K562 (cell line): Measurements from ENCODE around the gene ACYP2.

Source experiments
- BRCA1 ChIP-seq, 2 experiments: fragments of 450-650 bp in 1 of 2; sonication (generic) in 1 of 2; formaldehyde crosslinking in 1 of 2; IDR thresholded peaks; 2 replicates each; pipeline versions ENCODE4 v1.5.0 to v1.6.1; 2017 to 2020; ENCODE audit warnings: mild to moderate bottlenecking in 1 of 2, missing genetic modification reagents in 1 of 2
- CBX2 ChIP-seq: fragments of 200-600 bp; sonication (generic); IDR thresholded peaks from one replicate; pipeline ENCODE4 v1.6.1; 2012; ENCODE audit warnings: mild to moderate bottlenecking, low read length, inconsistent platforms; ENCODE audit not compliant: insufficient read depth, poor library complexity, severe bottlenecking
- CBX5 ChIP-seq: IDR thresholded peaks from 2 replicates; pipeline ENCODE4 v1.6.1; 2014; ENCODE audit warnings: low read depth, borderline replicate concordance
- ESRRA ChIP-seq: fragments of 450-650 bp; IDR thresholded peaks from 2 replicates; pipeline ENCODE4 v1.6.1; 2014; ENCODE audit warnings: low read depth, mild to moderate bottlenecking, moderate library complexity, borderline replicate concordance
- ETV6 ChIP-seq, 3 experiments: fragments of 150-350 bp in 1 of 3; sonication (generic) in 1 of 3; formaldehyde crosslinking in 1 of 3; IDR thresholded peaks; 2 replicates each; pipeline versions ENCODE4 v1.6.1 to v1.8.0; 2014 to 2022; ENCODE audit warnings: borderline replicate concordance in 2 of 3, low read depth in 2 of 3, antibody characterized with exemption in 1 of 3, low read length in 1 of 3, mild to moderate bottlenecking in 1 of 3, missing genetic modification reagents in 1 of 3
- HDAC2 ChIP-seq: fragments of 450-650 bp; IDR thresholded peaks from 2 replicates; pipeline ENCODE4 v1.6.1; 2016; ENCODE audit warnings: mild to moderate bottlenecking
- NFYB ChIP-seq: IDR thresholded peaks from 2 replicates; pipeline ENCODE4 v1.6.1; 2011; ENCODE audit warnings: mild to moderate bottlenecking, moderate library complexity; ENCODE audit not compliant: insufficient read length; ENCODE audit errors: extremely low read depth
- POLR2A ChIP-seq: fragments of 450-650 bp; conservative IDR thresholded peaks from 2 replicates; pipeline ENCODE4 v1.6.1; 2016
- SAFB2 ChIP-seq: fragments of 200-400 bp; formaldehyde crosslinking; IDR thresholded peaks from 2 replicates; pipeline ENCODE4 v1.6.1; 2018; ENCODE audit warnings: borderline replicate concordance, low read length, low read depth, moderate library complexity; ENCODE audit not compliant: severe bottlenecking
- TF ChIP-seq, protein P1 (sequence below): fragments of 450-650 bp; IDR thresholded peaks from 2 replicates; pipeline ENCODE4 v1.6.1; 2016; ENCODE audit warnings: borderline replicate concordance
- TF ChIP-seq, protein P2 (sequence below), 3 experiments: IDR thresholded peaks in 2 of 3; conservative IDR thresholded peaks in 1 of 3; 2 replicates each; pipeline ENCODE4 v1.5.1; 2011 to 2012; ENCODE audit warnings: low read length in 3 of 3, mild to moderate bottlenecking in 3 of 3, control low read depth in 2 of 3, improper control_type of control experiment in 1 of 3, inconsistent platforms in 1 of 3, low read depth in 1 of 3, mixed read lengths in 1 of 3, moderate library complexity in 1 of 3; ENCODE audit not compliant: insufficient read depth in 2 of 3
- TF ChIP-seq, protein P3 (sequence below), 2 experiments: fragments of 450-650 bp in 1 of 2; IDR thresholded peaks; 2 replicates each; pipeline ENCODE4 v1.6.1; 2011 to 2017; ENCODE audit warnings: low read depth in 2 of 2, antibody characterized with exemption in 1 of 2, borderline replicate concordance in 1 of 2, low read length in 1 of 2, mild to moderate bottlenecking in 1 of 2, mixed read lengths in 1 of 2; ENCODE audit not compliant: control insufficient read depth in 1 of 2

DNA sequence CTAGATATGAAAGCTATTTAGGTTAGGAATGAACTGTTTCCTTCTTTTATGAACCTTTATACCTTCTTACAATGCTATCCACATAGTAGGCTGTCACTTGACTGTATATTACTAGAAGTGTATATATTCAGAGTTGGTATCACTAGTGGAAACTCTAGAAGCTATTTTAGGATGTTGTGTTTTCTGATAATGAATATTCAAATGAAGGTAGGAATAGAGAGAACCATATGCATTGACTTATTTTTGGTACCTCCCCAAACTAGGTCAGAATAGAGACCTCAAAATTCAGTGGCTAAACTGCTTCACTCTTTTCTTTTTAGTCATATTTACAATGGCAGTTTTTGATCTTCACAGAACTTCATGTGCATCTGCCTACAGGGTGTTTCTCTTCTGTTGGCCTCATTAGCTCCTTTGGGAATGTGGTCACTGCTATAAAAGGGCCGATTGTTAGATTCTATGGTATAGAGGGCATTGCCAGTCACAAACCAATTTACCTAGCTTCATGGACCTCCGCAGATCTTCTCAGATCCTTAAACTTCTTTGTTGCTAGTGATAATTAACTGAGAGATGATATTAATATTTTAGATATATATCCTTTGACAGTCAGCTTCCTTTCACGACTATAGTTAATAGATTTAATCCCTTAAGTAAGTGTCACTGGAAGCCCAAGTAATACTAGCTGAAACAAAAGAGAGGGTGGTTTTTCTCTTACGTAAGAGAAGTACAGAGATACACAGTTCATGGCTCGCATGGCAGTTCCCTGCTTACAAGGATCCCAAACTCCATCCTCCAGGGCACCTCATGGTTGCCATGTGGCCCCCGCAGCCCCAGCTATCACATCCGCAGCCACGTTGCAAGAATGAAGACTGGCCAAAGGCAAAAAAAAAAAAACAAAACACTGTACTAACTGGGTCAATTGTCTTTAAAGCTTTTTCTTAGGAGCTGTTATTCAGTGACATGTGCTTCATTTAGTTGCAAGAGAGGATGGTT is 79.6 kb downstream of the ACYP2 start:
- TF ChIP-seq POLR2A (no peak), CBX2 (no peak), NFYB (no peak), ESRRA (no peak), SAFB2 (no peak), CBX5 (no peak), HDAC2 (no peak), BRCA1 (IDR thresholded peaks at IDR 0.05) (no peak), BRCA1 (CRISPR knock-in tag; IDR thresholded peaks at IDR 0.05) (no peak), ETV6 (IDR thresholded peaks at IDR 0.05; ENCODE audit: borderline replicate concordance in 1 of 2, low read depth in 2 of 2, low read length in 1 of 2) (no peak), ETV6 (CRISPR knock-in tag; IDR thresholded peaks at IDR 0.05; ENCODE audit: borderline replicate concordance) (no peak)
- TF ChIP-seq, protein P1, sequence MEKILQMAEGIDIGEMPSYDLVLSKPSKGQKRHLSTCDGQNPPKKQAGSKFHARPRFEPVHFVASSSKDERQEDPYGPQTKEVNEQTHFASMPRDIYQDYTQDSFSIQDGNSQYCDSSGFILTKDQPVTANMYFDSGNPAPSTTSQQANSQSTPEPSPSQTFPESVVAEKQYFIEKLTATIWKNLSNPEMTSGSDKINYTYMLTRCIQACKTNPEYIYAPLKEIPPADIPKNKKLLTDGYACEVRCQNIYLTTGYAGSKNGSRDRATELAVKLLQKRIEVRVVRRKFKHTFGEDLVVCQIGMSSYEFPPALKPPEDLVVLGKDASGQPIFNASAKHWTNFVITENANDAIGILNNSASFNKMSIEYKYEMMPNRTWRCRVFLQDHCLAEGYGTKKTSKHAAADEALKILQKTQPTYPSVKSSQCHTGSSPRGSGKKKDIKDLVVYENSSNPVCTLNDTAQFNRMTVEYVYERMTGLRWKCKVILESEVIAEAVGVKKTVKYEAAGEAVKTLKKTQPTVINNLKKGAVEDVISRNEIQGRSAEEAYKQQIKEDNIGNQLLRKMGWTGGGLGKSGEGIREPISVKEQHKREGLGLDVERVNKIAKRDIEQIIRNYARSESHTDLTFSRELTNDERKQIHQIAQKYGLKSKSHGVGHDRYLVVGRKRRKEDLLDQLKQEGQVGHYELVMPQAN = no peak
- TF ChIP-seq, protein P2, sequence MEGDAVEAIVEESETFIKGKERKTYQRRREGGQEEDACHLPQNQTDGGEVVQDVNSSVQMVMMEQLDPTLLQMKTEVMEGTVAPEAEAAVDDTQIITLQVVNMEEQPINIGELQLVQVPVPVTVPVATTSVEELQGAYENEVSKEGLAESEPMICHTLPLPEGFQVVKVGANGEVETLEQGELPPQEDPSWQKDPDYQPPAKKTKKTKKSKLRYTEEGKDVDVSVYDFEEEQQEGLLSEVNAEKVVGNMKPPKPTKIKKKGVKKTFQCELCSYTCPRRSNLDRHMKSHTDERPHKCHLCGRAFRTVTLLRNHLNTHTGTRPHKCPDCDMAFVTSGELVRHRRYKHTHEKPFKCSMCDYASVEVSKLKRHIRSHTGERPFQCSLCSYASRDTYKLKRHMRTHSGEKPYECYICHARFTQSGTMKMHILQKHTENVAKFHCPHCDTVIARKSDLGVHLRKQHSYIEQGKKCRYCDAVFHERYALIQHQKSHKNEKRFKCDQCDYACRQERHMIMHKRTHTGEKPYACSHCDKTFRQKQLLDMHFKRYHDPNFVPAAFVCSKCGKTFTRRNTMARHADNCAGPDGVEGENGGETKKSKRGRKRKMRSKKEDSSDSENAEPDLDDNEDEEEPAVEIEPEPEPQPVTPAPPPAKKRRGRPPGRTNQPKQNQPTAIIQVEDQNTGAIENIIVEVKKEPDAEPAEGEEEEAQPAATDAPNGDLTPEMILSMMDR (IDR thresholded peaks at IDR 0.05 in 2 of 3, conservative IDR thresholded peaks at IDR 0.05 in 1 of 3; ENCODE audit: insufficient read depth in 2 of 3, low read depth in 1 of 3, low read length in 3 of 3) = no peak
- TF ChIP-seq, protein P3, sequence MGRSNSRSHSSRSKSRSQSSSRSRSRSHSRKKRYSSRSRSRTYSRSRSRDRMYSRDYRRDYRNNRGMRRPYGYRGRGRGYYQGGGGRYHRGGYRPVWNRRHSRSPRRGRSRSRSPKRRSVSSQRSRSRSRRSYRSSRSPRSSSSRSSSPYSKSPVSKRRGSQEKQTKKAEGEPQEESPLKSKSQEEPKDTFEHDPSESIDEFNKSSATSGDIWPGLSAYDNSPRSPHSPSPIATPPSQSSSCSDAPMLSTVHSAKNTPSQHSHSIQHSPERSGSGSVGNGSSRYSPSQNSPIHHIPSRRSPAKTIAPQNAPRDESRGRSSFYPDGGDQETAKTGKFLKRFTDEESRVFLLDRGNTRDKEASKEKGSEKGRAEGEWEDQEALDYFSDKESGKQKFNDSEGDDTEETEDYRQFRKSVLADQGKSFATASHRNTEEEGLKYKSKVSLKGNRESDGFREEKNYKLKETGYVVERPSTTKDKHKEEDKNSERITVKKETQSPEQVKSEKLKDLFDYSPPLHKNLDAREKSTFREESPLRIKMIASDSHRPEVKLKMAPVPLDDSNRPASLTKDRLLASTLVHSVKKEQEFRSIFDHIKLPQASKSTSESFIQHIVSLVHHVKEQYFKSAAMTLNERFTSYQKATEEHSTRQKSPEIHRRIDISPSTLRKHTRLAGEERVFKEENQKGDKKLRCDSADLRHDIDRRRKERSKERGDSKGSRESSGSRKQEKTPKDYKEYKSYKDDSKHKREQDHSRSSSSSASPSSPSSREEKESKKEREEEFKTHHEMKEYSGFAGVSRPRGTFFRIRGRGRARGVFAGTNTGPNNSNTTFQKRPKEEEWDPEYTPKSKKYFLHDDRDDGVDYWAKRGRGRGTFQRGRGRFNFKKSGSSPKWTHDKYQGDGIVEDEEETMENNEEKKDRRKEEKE (IDR thresholded peaks at IDR 0.05; ENCODE audit: borderline replicate concordance in 1 of 2, control insufficient read depth in 1 of 2, low read depth in 2 of 2, low read length in 1 of 2) = no peak
